HG03066 (cell line): ENCODE results near the gene OTOGL.
A peak's percentile ranks its signal among the peaks of the same experiment; 100 is the strongest.
"Not testable (repeated sequence)": the region's sequence is repeated elsewhere in the genome, so short reads cannot be mapped to it uniquely, and the experiment has no call there.

Experiments used
- ATAC-seq: cut with Tn5 transposase; IDR thresholded peaks from one replicate; pipeline ENCODE4 v1.9.1; 2021; ENCODE audit warnings: low read depth; ENCODE audit not compliant: unreplicated experiment

Gene OTOGL

DNA sequence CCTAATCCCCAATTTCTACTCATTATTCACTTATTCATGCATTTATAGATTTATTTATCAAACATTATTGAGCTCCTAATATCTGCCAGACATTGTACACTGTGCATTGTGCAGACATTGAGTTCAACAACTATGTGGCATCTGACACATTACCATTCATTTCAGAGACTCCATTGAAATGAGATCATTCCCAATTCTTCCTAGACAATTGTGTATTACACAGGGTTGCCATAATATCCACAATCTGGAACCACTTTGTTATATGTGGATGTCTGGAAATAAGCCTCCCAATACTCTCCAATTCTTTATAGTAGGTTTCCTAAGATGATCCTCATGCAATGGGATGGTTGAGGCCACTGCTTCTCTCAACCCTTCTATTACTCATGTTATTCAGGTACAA is 165.0 kb downstream of the OTOGL start:
- no peak for ATAC-seq

DNA sequence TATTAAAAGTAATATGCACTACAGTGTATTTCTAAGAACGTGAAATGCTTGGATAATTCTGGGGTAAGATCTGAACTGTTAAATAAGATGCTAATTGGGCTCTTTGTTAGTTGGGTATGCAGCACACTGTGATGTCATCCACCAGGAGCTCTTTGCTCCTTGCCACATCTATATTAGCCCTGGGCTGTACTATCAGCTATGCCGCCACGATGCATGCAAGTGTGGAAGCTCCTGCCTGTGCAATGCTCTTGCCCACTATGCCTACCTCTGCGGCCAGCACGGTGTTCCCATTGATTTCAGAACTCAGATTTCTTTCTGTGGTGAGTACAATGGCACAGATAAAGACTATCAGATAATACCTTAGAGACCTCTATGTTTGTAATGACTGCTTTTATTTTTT is 165.6 kb downstream of the OTOGL start:
- ATAC-seq = no peak

DNA sequence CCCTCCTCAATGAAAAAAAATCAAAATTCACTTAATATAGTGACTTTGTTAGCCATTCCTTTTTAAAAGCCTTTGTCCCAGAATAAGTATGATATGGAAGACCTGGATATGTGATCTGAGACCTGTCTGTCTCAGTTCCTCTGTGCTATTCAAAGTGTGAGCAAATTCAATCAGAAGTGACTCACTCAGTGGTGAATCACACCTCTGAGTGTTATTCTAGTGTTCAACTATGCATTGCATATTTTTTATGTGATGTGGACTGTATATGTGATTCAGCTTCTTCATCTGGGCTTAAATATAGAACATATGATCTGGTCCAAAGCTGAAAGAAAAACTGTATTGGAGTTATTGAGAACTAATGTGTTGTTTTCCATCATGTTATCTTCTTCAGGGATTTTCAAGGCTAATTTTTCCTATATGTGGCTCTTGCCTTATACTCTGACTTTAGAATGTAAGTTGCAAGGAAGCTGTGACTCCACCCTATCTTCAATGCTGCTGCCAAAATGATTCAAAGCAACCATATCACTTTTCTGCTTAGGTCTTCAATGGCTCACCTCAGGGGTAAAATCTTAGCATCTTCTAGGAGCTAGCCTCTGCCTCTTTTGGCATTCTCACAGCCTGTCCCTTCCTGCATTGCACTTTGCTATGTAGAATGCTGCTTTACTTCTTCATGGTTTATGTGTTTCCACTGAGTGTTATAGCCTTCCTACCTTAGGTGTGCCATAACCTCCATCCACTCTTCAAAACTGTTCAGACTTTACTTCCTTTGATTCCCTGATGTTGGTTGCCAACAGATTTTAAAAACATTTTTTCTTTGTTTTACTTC is 169.8 kb downstream of the OTOGL start:
- ATAC-seq = no peak

DNA sequence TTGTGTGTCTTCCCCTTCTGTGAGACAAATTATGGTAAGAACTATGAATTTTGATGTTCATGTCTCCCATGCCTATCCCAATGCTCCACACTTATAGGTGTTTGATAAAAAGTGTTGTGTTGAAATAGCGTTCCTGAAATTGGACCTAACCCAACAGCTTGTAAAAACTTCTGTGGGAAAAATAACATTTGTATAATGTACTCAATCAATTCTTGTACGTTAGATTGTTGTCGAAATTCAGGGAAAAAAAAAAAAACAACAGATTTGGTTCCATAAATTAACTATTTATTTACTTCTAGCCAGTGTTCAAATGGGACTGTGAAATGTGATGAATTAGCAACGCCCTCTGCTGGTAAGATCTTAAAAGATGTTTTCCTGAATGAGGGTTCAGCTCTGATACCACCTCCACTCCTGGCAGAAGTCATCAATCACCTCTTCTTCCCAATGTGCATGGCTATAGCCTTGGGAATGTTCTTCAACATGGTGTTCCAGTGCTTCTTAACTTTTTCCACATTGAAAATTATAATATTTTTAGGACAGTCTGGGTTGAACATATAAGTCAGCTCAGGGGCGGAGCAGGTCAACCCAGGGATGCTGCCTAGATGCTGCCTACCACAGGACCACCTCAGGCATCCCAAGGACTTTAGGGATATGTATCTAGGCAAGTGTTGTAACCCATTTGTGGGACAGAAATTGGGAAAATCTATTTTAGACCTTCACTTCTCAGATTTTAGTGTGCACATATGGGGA is 170.6 kb downstream of the OTOGL start:
- peak; percentile 63 for ATAC-seq

DNA sequence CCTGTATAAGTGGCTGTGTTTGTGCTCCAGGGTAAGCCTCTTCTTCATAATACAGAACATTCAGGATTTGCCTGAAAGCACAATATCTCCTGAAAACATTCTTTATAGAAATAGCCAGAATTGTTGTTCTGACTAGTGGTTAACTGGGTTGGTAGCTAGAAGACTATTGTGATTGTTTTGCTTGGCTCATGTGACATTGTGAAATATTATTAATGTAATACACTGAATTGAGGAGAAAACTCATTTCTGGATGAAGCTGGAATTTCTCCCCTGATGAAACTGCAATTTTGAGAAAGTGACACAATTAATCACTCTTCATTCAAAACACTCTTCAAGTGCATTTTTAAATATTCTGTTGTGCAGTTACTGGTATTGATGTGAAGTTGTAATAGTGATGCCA is 172.4 kb downstream of the OTOGL start:
- no peak for ATAC-seq

DNA sequence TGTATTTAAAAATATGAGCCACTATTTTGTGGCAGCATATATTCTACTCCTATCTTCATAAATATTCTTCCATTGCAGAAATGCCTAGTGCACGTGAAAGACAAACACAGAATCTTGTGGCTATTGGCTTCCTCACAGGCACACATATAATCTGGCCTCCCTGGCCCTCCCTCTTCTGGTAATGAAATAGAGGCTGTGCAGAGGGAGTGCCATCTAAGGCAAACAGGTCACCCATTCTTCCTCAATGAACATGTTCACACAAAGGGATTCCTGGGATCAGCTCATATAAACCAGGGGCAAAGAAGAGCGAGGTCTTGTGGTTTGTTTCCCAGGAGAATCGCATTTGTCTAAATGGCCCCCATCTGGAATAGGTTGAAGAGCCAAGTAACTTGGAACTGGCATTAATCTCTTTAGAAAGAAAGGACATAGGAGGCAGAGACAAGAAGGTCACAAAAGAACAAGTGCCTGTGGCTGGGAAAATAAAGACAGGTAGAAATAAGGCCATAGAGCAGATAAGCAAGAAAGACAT is 173.1 kb downstream of the OTOGL start:
- ATAC-seq = no peak

DNA sequence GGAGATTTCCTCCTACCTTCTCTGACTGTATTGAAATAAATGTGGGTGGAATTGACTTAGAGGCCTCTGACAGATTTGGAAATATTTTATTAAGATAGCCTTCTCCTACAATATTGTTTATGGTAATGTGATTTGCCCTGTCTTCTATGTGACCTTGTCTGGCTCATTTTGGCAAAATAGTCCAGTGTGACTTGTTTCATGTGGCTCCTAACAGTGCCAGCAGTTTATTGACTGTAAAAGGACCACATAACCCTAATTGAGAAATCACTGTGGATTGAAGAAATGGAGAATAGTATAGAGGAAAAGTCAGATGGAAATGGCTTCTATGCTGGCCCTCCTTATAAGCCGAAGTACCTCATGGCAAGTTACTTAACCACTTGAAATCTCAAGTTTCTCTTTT is 173.8 kb downstream of the OTOGL start:
- no peak for ATAC-seq

DNA sequence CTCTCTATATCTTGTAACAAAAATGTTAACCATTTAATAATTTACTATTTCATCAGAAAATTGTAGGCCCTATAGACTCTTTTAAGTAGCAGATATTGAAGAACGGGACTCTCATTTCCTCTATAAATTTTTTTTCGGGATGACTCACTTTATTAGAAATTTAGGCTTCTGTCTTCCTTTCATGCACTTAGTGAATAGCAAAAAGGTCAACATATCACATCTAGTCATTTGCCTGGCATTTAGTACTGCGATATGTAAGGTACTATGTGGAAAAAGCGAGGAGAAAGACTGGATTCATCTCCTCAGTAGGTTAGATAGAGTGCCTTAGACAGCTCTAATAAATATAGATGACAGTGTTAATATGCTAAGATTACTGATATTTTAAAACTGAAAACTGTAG is 178.4 kb downstream of the OTOGL start:
- no peak for ATAC-seq

DNA sequence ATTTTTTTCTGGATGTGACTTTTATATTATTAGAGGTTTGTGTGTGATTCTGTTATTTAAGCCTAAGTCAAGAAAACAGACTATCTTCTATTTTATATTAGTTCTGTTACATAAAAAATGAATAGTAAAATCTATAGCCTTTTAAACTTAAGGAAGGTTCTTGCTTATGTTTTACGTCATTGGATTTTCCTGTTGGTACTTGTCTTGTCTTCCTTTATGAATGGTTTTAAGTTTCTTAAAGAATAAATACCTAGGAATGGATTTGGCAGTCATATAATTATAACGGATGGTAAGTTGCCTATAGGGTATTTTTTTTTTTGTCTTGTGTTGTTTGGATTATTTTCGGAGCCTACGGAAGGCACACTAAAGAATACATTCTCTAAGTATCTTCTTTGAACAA is 182.9 kb downstream of the OTOGL start:
- ATAC-seq = no peak

DNA sequence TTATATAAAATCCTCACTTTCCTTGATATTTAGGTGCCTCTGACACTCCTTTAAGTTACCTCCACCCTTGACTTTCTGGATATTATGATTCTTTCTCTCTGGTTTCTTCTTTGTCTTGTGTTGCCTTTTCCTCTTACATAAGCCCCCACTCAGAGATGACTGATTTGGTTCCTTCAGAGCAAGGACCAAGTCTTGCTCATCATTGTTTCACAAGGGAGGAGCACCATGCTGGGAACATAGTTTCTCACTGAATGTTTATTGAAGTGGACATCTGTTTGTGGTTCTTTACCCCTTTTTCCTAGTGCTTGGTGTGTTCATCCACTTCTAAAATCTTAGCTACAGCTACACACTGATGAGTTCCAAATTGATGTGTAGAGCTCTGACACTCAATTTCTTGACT is 183.4 kb downstream of the OTOGL start:
- no peak for ATAC-seq

DNA sequence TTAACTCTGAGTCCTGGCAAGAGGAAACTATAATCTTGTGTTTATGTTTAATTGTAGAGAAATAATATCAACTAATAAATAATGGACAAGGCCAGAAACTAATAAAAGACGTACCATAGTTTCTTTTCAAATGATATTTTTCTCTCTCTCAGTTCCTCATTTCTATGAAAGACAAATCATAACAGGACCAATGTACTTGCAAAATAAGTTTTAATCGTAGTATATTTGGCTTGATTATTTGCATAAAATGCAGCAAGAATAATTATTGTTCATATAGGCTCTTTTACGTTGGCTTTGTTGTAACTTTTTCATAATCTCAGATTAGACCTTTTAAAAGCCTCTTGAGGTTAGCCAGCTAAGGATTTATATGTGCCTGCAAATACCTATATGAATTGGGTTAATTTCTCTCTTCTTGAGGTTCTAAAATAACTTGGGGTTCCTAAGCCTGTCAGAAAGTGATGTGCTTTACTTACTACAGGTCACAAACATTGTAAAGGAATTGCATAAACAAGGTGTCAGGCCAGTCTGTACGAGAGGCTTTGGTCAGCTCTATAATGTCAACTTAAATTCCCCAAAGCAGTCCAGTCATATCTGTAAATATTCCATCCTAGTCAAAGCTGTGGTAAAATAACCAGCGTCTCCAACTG is 191.9 kb downstream of the OTOGL start:
- ATAC-seq = peak; percentile 38

DNA sequence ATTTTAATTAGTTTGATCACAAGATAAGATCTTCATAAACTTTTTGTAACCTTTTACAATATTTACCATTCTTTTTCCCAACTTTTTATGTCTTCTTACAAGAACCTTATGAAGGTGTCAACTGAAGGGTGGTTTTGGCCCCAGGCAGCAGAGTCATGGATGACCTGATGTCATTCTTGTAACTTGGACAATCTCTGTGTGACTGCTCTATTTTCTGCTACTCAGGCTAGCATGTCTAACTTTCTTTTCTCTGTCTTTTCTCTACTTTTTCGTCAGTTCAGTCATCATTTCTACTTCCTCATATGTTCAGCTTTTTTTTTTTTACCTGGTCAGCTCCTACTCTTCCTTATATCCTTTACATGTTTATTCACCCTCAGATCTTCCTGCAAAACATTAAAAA is 194.0 kb downstream of the OTOGL start:
- ATAC-seq = peak; percentile 65

DNA sequence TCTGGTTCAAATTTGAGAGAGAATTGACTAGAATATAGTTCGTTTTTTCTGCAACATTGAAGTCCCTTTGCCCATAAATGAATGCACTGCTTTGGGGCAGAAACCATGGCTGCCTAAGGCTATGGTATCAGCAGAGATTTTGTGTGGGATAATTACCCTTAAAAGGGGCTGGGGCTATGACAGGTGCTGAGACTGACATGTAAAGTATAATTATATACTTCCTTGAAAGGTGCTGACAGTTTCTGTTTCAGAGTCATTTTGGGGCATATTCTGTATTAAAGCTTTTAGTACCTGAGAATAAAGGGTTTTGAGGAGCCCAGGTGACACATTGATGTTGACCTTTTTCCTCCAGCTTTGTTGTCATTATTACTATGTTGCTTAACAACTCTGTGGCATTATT is 194.4 kb downstream of the OTOGL start:
- peak; percentile 65 for ATAC-seq

DNA sequence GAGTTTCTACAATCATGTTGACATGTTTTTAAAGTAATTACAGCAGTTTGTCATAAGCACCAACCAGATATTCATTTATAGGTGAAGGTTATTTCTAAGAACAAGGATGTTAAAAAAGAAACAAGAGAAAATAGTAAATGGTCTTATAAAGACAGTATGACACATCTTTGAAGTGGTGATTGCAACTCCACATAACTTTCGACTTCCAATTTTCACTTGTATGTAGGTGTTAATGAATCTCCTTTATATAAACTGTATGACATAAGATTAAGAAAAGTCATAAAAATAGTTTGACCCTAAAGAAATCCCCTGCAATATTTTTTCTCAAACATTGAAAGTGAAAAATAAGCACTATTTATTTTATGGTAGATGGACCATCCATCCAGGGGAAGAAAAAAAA is 199.9 kb downstream of the OTOGL start:
- peak; percentile 43 for ATAC-seq

DNA sequence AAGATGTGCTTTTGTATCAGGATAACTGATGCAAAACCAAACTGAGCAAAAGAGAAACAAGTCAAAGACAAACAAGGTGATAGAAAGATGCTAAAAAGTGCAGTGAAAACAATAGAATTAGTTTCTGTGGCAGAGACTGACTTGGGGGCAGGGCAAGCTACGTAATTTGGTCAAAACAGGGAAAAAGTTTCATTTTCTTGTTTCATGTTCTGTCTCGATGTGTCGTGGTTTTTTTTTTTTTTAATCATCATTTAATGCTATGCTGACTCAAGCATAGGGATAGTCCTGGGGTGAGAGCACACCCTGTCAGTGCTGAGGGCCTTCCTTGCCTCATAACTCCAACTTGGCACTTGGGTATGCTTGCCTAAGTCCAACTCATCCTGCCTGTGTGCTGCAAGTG is 200.6 kb downstream of the OTOGL start:
- peak; percentile 78 for ATAC-seq

DNA sequence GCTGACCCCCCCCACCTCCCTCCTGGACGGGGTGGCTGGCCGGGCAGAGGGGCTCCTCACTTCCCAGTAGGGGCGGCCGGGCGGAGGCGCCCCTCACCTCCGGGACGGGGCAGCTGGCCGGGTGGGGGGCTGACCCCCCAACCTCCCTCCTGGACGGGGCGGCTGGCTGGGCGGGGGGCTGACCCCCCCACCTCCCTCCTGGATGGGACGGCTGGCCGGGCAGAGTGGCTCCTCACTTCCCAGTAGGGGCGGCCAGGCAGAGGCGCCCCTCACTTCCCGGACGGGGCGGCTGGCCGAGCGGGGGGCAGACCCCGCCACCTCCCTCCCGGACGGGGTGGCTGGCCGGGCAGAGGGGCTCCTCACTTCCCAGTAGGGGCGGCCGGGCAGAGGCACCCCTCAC is 208.1 kb downstream of the OTOGL start:
- not testable (repeated sequence) for ATAC-seq

DNA sequence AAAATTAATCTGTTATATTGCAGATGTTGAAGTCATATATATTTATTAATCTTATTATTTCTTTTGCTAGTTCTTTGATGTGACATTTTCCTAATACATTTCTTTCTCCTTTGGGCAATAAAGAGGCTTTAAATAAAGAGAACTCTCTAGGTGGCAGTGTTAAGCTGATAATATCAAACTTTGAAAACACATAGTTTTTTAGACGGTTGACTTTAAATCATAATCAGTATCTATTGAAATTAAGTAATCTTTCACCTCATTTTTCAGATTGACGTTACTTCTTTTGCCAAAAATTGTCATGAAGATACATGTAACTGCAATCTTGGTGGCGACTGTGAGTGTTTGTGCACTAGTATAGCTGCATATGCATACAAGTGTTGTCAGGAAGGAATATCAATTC is 213.9 kb downstream of the OTOGL start:
- no peak for ATAC-seq

DNA sequence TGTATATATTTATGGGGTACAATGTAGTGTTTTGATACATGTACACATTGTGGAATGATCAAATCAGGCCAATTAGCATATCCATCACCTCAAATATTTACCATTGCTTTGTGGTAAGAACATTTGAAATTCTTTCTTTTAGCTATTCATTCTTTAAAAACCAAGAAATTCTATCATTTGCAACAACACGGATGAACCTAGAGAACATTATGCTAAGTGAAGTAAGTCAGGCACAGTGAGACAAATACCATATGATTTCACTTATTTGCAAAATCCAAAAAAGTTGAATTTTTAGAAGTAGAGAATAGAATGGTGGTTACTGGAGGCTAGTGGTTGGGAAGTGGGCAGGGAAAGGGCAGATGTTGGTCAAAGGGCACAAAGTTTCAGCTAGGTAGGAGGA is 215.4 kb downstream of the OTOGL start:
- no peak for ATAC-seq

DNA sequence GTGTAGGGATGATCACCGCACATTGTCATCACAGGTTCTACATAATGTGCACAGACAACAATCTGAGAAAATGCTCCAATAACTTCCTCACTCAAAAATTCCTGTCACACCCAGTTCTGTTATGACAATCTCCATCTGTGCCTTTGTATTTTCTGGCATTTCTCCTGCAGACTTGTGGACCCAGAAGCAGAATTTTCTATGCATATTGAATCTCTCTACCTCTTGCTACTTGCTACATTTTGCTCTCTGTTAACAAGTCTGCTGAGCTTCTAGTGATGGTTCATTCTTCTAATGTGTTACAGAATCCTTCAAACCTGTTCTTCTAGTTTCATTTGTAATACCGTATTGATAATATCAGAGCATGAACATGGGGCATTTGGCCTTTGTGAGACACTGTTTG is 216.9 kb downstream of the OTOGL start:
- ATAC-seq = no peak

DNA sequence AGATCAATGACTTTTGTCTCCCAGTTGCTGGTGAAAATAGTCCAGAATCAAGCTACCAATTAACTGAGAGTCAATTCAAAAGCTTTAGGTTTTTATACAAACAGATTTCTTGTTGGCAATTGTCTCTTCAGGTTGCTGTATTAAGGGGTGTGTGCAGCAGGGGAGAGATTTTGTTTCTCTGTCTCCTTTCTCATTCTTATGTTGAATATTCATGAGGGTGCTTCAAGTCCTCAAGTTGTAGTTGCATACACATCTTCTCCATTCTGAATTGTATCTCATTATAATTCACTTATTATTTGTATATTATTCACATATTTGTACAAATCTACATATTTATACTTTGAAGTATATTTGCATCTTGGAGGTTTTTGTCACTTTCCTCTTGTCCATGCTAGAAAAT is 218.0 kb downstream of the OTOGL start:
- no peak for ATAC-seq

DNA sequence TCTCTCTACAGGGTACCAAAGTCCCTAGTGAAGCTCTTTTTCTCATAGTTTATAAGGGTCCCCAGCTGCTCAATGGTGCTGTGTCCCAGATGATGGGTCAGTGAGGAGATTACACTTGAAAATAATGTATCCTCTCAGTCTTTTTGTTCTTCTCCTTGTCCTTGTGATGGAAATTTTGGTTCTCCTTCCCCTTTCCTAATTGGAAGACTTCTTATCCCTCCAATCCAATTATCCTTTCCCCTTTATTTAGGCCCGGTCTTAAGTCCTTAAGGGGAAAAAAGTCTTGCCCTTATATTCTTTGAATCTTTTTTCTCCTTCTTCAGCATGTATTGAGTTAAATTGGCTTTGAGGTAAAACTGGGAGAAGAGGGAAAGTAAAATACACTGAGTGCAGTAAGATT is 218.6 kb downstream of the OTOGL start:
- ATAC-seq = no peak
